GM19099 (cell line): ENCODE results near the gene SF3B2.

Experiments
- POLR2A ChIP-seq: IDR thresholded peaks from 3 replicates; pipeline ENCODE4 v1.6.1; 2011; ENCODE audit warnings: low read depth; ENCODE audit not compliant: insufficient read length; ENCODE audit errors: extremely low read depth

The SF3B2 gene

DNA sequence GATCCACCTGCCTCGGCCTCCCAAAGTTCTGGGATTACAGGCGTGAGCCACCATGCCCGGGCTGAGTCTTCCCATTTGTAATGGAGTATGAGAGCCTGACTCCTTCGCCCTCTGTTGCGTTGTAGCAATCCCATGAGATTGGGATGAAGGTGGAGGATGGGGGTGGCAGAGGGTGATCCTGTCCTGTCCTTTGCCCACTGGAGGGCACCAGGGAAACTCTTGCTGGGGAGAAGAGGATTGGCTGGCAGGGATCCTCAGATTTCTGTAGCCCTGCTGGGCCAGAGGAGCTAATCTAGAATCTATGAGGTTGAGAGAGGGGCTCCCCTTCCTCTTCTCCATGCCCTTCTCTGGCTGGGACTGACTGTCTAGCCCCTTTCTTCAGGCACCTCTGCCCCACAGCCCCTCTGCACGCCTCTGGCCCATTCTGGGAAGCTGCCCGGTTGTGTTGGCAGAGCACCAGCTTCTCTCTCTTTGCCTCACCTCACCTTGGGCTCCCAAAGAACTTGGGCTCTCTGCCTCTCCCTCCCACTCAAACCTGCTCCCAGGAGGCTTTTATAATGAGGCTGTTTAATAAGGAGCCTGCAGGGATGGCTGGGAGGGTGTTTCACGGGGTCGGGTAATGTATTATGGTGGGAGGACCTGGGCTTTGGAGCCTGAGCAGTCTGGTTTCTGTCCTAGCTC is 16.4 kb upstream of the SF3B2 start:
- no peak for TF ChIP-seq POLR2A

DNA sequence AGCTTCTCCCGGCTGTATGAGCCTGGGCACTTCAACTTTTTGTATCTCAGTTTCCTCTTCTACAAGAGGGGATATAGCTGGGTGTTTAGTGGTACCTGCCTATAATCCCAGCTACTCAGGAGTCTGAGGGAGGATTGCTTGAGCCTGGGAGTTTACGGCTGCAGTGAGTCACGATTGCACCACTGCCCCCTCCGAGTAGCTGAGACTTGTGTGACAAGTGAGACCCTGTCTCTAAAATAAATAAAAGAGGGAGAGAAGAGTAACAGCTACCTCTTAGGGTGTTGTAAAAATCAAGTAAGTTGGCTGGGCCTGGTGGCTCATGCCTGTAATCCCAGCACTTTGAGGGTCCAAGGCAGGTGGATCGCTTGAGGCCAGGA is 15.8 kb upstream of the SF3B2 start:
- no peak for TF ChIP-seq POLR2A

DNA sequence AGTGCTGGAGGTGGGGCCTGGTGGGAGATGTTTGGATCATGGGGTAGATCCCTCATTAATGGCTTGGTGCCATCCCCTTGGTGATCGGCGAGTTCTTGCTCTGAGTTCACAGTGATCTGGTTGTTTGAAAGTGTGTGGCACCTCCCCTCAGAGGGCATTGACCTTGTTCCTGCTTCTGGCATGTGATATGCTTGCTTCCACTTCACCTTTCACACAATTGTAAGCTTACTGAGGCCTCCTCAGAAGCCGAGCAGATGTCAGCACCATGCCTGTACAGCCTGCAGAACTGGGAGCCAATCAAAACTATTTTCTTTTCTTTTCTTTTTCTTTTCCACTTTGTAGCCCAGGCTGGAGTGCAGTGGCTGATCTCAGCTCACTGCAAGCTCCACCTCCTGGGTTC is 14.8 kb upstream of the SF3B2 start:
- no peak for TF ChIP-seq POLR2A

DNA sequence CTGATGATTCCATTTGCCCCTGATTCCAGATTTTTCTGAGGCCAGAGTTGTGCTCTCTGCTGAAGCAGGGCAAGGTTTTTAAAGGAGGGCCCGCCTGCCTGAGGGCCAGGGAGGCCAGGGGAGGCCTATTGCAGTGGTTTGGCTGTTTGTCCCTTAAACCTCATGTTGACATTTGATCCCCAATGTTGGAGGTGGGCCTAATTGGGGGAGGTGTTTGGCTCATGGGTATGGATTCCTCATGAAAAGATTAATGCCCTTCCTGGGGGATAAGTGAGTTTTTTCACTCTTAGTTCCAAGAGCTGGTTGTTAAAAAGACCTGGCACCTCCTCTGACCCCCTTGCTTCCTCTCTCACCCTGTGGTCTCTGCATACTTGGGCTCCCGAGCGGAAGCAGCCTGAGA is 12.4 kb upstream of the SF3B2 start:
- TF ChIP-seq POLR2A = no peak

DNA sequence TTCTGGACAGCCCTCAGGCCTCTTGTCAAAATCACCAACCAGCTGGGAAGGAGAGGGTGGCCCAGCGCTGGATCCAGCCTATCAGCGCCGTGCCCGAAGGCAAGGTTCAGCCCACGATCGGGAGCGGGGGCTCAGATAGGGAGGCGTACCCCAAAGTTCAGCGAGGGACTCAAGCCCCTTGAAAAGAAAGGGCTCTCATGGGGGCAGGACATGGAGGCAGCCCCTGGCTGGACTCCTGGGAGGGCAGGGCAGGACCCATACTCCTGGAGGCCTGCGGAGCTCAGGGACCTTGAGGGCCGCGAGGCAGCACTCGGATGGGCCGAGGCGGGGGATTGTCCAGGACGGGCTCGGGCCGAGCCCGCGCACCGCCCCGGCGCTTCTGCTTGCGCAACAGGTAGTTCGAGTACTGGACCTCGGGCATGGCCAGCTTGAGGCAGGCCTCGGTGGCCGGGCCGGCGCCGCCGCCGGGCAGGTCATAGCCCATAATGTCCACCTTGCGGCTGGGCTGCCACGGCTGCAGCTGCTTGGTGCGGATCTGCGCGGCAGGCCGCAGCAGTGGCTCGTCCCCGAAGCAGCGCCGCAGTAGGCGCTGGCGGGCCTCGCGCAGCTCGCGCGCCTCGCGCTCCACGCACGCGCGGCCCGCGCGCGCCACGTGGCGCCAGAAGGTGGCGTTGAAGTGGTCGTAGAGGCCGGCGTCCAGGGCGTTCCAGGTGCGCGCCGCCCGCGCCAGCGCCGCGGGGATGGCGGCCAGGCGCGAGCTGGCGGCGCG is 9.8 kb upstream of the SF3B2 start:
- no peak for TF ChIP-seq POLR2A

DNA sequence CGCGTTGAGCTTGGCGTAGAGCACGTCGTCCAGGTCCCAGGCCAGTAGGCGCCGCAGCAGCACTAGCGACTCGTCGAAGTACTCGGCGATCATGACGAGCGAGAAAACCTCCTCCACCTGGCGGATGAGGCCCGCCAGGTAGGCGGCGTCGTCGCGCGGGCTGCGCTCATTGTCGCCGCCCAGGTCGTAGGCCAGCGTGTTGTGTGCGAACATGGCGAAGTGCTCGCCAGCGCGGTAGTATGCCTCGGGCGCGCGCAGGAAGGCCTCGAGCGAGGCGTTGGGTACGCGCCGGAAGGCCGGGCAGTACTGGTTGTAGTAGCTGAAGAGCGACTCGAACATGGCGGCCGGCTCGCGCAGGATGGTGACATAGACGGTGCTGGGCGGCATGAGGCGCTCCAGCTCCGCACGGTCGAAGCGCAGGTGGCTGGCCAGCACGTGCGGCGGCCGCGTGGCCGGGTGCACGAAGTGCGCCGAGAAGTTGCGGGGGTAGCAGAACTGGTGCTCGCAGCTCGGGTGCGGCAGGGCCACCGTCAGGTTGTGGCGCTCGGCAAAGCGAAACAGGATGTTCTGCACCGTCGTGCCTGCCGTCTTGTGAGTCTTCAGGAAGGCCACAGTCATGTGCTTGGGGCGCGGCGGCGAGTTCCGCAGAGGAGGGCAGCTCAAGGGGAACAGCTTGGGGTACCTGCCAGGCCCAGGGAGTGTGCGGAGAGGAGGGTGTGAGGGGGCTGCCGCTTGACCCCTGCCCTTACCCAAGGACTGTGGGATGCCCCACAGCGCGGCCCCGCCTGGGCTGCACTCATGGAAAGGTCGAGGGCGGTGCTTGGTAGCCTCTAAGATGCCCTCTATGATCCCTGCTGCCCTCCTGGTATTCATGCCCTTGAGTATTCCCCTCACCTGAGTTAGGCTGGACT is 8.9 kb upstream of the SF3B2 start:
- TF ChIP-seq POLR2A = no peak

DNA sequence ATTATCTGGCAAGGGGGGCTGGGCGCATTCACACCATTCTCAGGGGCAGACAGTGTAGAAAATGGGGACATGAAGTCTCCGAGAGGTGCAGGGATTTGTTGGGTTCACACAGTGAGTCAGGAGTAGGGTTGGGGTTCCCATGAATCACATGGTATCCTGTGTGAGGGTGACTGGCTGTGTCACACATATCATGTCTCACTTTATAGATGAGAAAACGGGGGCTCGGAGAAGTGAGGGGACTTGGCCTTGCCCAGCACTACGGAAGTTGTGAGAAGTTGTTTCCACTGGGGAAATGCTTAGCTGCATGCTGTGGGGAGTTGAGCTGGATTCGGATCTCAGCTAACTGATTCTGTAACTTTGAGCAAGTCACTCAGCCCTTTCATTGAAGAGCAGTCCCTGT is 7.4 kb upstream of the SF3B2 start:
- TF ChIP-seq POLR2A = no peak

DNA sequence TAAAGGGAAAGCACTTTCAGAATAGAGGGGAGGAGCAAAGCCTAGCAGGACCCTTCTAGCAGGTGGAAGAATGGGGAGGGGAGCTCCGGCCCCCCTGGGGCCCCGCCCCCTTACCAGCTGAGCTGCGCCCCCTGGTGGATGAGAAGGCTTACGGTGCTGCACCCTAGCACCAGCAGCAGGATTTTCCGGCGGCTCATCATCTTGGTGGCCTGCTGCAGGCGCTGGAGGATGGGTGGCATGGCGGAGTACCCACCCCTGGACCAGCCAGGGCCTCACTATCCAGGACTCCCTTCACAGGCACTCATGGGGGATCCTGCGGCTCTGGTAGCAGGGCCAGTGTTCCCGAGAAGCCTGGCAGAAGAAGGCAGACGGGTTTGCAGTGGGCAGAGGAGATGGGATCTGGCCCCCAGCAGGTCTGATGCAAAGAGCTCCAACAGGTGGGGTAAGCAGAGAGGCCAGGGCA is 7.0 kb upstream of the SF3B2 start:
- TF ChIP-seq POLR2A = no peak

DNA sequence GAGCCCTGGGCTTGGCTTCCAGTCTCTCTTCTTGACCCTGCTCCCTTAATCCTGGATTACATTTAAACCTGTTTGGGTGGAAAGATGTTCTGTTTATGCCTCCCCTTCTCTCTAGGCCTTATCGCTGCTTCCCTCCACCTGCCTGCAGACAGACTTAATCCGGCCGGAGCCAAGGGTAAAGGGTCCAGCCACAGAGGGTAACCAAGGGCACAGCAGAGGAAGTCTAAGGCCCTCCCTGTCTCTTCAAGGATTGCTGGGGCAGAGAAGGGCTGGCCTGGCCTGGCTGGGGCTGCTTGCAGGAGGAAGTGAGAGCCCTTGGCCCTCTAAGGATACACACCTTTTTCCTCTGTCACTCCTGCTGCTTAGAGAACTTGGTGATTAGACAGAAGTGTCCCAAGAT is 5.3 kb upstream of the SF3B2 start:
- no peak for TF ChIP-seq POLR2A

DNA sequence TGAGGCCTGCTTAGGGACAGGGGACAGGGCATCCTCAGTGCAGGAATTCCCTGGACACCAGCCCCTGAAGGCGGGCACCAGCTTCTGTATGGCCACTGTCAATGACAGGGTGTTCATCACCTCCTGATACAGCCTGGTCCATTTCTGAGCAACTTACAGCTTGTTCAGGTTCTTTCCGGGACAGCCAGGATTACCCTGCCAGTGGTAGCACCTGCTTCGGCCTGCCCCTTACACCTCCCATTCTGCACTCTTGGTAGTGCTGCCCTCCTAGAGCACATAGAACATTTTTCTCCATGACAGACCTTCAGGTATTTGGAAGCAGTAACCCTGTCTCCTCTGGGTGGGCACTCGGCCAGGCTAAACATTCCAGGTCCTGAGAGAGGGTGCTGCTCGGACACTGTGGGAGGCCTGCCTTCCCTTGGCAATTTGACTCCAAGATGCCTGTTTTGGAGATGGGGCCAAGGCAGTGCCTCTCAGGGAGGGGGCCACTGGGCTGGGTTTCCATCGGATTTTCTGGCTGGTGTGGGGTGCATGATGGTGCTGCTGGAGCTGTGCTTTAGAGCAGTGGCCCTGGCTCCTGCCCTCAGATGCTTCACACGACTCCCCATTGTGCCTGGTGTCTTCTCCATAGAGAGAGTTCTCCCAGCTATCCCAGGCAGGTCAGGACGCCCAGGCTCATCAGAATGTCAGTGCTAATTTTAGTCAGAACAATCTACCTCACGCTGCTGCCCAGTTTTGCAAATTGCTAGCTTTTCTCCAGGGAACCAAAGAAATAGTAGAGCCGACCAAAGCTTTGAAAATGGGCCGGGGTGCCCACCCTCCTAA is 4.4 kb upstream of the SF3B2 start:
- TF ChIP-seq POLR2A = no peak

DNA sequence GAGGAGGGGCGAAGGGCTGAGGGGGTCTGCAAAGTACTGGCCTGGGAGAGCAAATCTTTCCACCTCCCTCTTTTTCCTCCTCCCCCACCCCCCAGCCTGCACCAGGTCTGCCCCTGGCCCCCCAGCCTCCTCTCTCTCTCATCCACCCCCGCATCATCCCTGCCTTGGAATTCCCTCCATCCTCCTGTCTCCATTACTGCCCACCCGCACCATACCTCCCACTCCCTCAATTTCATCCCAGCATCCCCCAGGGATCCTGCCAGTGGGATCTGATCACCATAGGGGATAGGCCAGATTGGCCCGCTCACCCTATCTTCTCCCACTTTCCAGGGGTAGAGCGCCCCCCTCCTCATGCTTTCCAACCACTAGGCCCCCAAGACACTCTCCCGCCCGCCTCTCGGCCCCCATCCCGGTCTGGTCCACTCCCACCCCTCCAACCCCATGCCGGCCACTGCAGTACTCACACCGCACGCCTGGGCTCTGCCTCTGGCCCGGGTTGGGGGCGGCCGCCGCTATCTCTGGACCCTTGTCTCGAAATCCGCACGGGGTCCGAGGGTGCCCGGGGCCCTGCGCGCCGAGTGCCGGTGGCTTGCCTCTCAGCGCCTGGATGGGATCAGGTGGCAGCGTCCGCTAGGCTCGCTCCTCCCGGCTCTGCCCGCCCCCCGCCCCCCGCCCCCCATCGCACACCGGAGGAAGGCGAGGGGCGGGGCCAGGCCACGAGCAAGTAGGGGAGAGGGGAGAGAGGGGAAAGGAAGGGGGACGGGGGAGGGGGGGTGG is 3.4 kb upstream of the SF3B2 start, which contains the start of gene GAL3ST3:
GAL3ST3 (minus strand) TSS at position 615 of the 777 bp plus-strand sequence. CDS start 3,746 bp downstream, outside the sequence.
- no peak for TF ChIP-seq POLR2A

DNA sequence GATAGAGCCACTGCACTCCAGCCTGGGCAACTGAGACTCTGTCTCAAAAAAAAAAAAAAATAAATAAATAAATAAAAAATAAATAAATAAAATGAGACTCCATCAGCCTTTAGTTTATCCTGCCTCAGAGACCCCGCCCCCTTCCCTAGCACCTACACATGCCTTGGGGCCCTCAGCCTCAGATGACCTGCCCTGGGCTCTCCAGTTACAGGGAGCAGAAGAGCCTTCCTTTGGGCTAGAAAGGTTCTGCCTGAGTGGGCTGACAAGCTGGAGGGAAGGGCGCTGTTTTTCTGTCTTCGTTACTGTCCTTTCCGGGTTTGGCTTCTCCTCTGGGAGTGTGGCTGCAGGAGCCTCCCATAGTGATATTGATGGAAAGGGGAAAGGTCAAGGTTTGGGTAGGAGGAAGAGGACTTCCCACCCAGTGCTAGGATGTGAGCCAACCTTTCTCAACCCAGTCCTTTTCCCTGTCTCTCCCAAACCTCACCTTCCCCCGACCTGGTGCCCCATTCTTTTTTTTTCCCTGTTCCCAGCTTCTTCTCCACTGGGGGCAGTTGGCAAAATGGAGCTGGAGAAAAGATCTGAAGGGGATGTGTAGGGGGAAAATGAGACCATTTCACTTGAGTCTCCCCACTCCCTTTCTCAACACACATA is 1.5 kb upstream of the SF3B2 start:
- no peak for TF ChIP-seq POLR2A

DNA sequence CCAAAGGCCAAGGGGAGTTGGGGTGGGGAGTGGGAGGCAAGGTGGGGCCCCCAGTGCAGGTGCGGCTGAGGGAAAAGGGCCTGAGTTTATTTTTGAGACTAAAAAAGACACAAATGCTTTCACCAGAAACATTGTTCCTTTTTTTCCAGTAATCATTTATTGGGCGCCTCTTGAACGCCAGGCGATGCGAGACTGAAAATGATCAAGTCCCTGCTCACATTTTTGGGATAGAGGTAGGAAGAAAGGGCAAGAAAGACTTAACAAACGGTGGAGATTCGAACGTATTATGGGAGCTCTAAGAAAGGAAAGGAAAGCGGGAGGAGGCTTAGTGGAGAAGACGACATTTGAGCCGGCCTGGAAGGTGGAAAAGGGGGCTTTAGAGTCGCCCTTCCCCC is 796 bp upstream of the SF3B2 start:
- TF ChIP-seq POLR2A = no peak
